ENCODE results near the gene ABHD12B.
"Not testable (repeated sequence)": the region's sequence is repeated elsewhere in the genome, so short reads cannot be mapped to it uniquely, and the experiment has no call there.

Gene ABHD12B

GRCh38 chr14:50896421-50896820, 24.6 kb downstream of the ABHD12B start:
- not testable (repeated sequence) for DNase-seq (ENCODE audit: low spot score)

- DNase-seq (ENCODE audit: low spot score): not testable (repeated sequence)
These were observed 25.2 kb downstream of the ABHD12B start for GRCh38 chr14:50897005-50897404.

- DNase-seq (ENCODE audit: low spot score): no peak
These were observed 25.9 kb downstream of the ABHD12B start for GRCh38 chr14:50897658-50898175.

- DNase-seq (ENCODE audit: low spot score): no peak
These were observed 29.5 kb downstream of the ABHD12B start for GRCh38 chr14:50901361-50901760.

GRCh38 chr14:50904719-50905118, 32.9 kb downstream of the ABHD12B start:
- no peak for DNase-seq (ENCODE audit: low spot score)

GRCh38 chr14:50906326-50907065, 34.6 kb downstream of the ABHD12B start:
- DNase-seq (ENCODE audit: low spot score): no peak

- DNase-seq (ENCODE audit: low spot score): no peak
These were observed 38.9 kb downstream of the ABHD12B start for GRCh38 chr14:50910495-50911420.

GRCh38 chr14:50917449-50917848, 45.6 kb downstream of the ABHD12B start:
- DNase-seq (ENCODE audit: low spot score): no peak

- not testable (repeated sequence) for DNase-seq (ENCODE audit: low spot score)
These were observed 47.7 kb downstream of the ABHD12B start for GRCh38 chr14:50919524-50919923.

GRCh38 chr14:50920482-50921230, 48.8 kb downstream of the ABHD12B start:
- peak; percentile 69 for DNase-seq (ENCODE audit: low spot score)

- DNase-seq (ENCODE audit: low spot score): no peak
These were observed 51.0 kb downstream of the ABHD12B start for GRCh38 chr14:50922803-50923202.

- no peak for DNase-seq (ENCODE audit: low spot score)
These were observed 52.4 kb downstream of the ABHD12B start for GRCh38 chr14:50924236-50924635.

- DNase-seq (ENCODE audit: low spot score): no peak
These were observed 53.0 kb downstream of the ABHD12B start for GRCh38 chr14:50924843-50925242.

GRCh38 chr14:50926851-50927386, 55.1 kb downstream of the ABHD12B start:
- no peak for DNase-seq (ENCODE audit: low spot score)

- no peak for DNase-seq (ENCODE audit: low spot score)
These were observed 56.3 kb downstream of the ABHD12B start for GRCh38 chr14:50928002-50928635.

- DNase-seq (ENCODE audit: low spot score): no peak
These were observed 57.7 kb downstream of the ABHD12B start for GRCh38 chr14:50929506-50929905.

- DNase-seq (ENCODE audit: low spot score): no peak
These were observed 59.7 kb downstream of the ABHD12B start for GRCh38 chr14:50931559-50931958.

- no peak for DNase-seq (ENCODE audit: low spot score)
These were observed 60.3 kb downstream of the ABHD12B start for GRCh38 chr14:50932156-50932555.

GRCh38 chr14:50932592-50933495, 61.0 kb downstream of the ABHD12B start:
- DNase-seq (ENCODE audit: low spot score): no peak
